ENCODE data around the gene ZFP37.
"Not testable (repeated sequence)": the region's sequence is repeated elsewhere in the genome, so short reads cannot be mapped to it uniquely, and the experiment has no call there.

The ZFP37 gene

DNA sequence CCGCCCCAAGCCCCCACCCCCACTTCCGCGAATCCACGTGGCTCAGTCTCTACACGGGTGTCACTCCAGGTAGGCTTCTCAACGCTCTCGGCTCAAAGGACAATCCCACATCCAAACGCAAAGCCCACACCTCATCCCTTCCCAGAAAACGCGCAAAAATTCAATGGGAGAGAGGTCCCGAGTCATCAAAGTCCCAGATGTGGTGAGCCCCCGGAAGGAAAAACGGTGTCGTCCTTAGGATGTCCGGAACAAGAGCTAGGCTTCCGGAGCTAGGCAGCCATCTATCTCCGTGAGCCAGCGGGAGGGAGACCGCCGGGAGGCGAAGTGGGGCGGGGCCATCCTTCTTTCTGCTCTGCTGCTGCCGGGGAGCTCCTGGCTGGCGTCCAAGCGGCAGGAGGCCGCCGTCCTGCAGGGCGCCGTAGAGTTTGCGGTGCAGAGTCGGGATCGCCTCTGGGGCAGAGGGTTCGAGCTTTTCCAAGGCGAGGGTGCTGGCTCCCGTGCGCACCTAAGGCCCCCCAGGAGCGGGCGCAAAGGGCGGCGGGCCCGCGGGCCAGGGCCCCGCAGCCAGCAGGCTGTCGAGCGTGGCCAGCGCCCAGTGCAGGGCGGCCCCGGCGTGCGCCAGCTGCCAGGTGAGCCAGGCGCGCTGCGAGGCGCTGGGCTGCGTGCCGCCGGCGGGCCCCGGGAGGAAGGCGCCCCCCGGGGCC is 3.2 kb upstream of the ZFP37 start:
- not testable (repeated sequence) for H3K27me3 ChIP-seq (ENCODE audit: control insufficient read depth in 1 of 2, insufficient read depth in 2 of 2, low read length in 2 of 2); H3K9ac ChIP-seq (ENCODE audit: low read depth in 1 of 2, low read length in 2 of 2); H3K4me3 ChIP-seq (ENCODE audit: low read depth in 1 of 2, low read length in 2 of 2); H3K4me1 ChIP-seq (ENCODE audit: control insufficient read depth in 1 of 2, insufficient read depth in 2 of 2, low read length in 2 of 2); H3K27ac ChIP-seq (ENCODE audit: low read depth, low read length); H3K36me3 ChIP-seq (ENCODE audit: control insufficient read depth in 1 of 2, insufficient read depth in 2 of 2, low read length in 2 of 2)
- H3K9me3 ChIP-seq (ENCODE audit: control insufficient read depth in 1 of 2, low read length in 2 of 2): peaks cover 22 to 28% of the 10 kb centered on the region in 2 donors

DNA sequence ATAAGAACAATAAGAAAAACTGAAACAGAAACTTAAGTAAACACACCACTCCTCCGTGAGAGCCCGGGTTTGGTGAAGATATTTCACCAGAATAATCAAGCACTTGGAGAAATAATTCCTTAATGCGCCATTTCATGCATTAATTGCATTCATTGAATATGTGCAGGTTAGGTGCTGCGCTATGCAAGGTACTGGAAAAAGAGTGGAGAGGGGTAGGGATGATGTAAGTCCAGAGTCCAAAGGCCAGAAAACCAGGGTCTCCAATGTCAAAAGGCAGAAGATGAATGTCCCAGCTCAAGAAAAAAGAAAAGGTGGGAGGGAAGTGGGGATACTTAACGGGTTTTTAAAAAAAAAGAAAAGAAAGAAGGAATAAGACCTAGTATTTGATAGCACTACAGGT is 669 bp upstream of the ZFP37 start:
- Histone ChIP-seq H3K27me3 (ENCODE audit: control insufficient read depth in 1 of 2, insufficient read depth in 2 of 2, low read length in 2 of 2) (peaks cover 0 to 5% of the 10 kb centered on the region in 2 donors), H3K9me3 (ENCODE audit: control insufficient read depth in 1 of 2, low read length in 2 of 2) (peaks cover 17 to 46% of the 10 kb centered on the region in 2 donors), H3K4me3 (ENCODE audit: low read depth in 1 of 2, low read length in 2 of 2) (peak overlapping the region; percentile 73 to 83), H3K9ac (ENCODE audit: low read depth in 1 of 2, low read length in 2 of 2) (no peak overlapping the region), H3K36me3 (ENCODE audit: control insufficient read depth in 1 of 2, insufficient read depth in 2 of 2, low read length in 2 of 2) (no peaks in the 10 kb centered on the region), H3K27ac (ENCODE audit: low read depth, low read length) (no peak overlapping the region), H3K4me1 (ENCODE audit: control insufficient read depth in 1 of 2, insufficient read depth in 2 of 2, low read length in 2 of 2) (no peaks in the 10 kb centered on the region)

DNA sequence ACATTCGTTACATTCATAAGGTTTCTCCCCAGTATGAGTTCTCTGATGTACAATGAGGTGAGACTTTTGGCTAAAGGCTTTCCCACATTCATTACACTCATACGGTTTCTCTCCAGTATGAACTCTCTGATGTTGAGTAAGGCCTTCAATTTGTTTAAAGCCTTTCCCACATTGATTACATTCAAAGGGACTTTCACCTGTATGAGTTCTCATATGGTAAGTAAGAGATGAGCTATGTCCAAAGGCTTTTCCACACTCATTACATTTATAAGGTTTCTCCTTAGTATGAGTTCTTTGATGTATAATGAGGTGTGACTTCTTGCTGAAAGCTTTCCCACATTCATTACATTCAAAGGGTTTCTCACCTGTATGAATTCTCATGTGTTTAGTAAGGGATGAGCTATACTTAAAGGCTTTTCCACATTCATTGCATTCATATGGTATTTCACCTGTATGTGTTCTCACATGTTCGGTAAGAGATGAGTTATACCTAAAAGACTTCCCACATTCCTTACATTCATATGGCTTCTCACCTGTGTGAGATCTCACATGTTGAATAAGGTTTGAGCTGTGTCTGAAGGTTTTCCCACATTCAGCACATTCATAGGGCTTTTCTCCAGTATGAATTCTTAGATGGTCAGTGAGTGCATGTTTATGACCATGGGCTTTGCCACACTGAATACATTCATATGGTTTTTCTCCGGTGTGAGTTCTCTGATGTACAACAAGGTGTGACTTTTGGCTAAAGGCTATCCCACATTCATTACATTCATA is 13.5 kb downstream of the ZFP37 start:
- no peak overlapping the region for H3K9ac ChIP-seq (ENCODE audit: low read depth in 1 of 2, low read length in 2 of 2)
- H3K9me3 ChIP-seq (ENCODE audit: control insufficient read depth in 1 of 2, low read length in 2 of 2): peaks cover 66 to 87% of the 10 kb centered on the region in 2 donors
- H3K36me3 ChIP-seq (ENCODE audit: control insufficient read depth in 1 of 2, insufficient read depth in 2 of 2, low read length in 2 of 2): peaks cover 6 to 12% of the 10 kb centered on the region in 2 donors
- H3K27ac ChIP-seq (ENCODE audit: low read depth, low read length): no peak overlapping the region
- H3K4me1 ChIP-seq (ENCODE audit: control insufficient read depth in 1 of 2, insufficient read depth in 2 of 2, low read length in 2 of 2): no peaks in the 10 kb centered on the region
- no peaks in the 10 kb centered on the region for H3K27me3 ChIP-seq (ENCODE audit: control insufficient read depth in 1 of 2, insufficient read depth in 2 of 2, low read length in 2 of 2)
- peak overlapping the region in 1 of 2 donors; percentile 24 for H3K4me3 ChIP-seq (ENCODE audit: low read depth in 1 of 2, low read length in 2 of 2)

DNA sequence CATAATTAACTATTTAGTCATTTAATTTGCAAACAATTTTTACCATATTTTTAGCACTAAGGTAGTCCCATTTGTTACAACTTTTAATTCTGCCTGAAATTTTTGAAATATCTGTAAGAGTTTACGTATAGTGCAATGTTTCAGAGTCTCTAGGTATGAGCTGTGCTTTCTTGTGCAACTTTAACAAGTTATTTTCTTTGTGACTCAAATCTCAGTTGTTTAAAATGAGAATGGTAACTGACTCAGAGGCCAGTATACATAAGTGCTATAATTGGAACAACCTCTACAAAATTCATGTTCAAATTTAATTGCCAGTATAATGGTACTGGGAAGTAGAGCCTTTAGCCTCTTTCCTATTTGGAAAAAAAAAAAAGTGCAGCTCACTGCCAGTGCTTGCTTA is 30.3 kb downstream of the ZFP37 start:
- H3K9me3 ChIP-seq (ENCODE audit: control insufficient read depth in 1 of 2, low read length in 2 of 2): peaks cover 24 to 26% of the 10 kb centered on the region in 2 donors
- no peak overlapping the region for H3K9ac ChIP-seq (ENCODE audit: low read depth in 1 of 2, low read length in 2 of 2)
- H3K4me3 ChIP-seq (ENCODE audit: low read depth in 1 of 2, low read length in 2 of 2): no peak overlapping the region
- no peak overlapping the region for H3K27ac ChIP-seq (ENCODE audit: low read depth, low read length)
- no peaks in the 10 kb centered on the region for H3K4me1 ChIP-seq (ENCODE audit: control insufficient read depth in 1 of 2, insufficient read depth in 2 of 2, low read length in 2 of 2)
- H3K27me3 ChIP-seq (ENCODE audit: control insufficient read depth in 1 of 2, insufficient read depth in 2 of 2, low read length in 2 of 2): no peaks in the 10 kb centered on the region
- H3K36me3 ChIP-seq (ENCODE audit: control insufficient read depth in 1 of 2, insufficient read depth in 2 of 2, low read length in 2 of 2): no peaks in the 10 kb centered on the region

DNA sequence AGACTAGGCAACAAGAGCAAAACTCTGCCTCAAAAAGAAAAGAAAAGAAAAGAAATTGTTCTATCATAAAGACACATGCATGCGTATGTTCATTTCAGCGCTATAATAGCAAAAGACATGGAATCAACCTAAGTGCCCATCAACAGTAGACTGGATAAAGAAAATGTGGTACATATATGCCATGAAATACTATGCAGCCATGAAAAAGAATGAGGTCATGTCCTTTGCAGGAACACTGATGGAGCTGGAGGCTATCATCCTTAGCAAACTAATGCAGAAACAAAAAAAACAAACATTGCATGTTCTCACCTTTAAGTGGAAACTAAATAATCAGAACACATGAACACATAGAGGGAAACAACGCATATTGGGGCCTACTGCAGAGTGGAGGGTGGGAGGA is 38.3 kb downstream of the ZFP37 start:
- H3K4me1 ChIP-seq (ENCODE audit: control insufficient read depth in 1 of 2, insufficient read depth in 2 of 2, low read length in 2 of 2): no peaks in the 10 kb centered on the region
- H3K4me3 ChIP-seq (ENCODE audit: low read depth in 1 of 2, low read length in 2 of 2): no peak overlapping the region
- H3K27me3 ChIP-seq (ENCODE audit: control insufficient read depth in 1 of 2, insufficient read depth in 2 of 2, low read length in 2 of 2): no peaks in the 10 kb centered on the region
- H3K9me3 ChIP-seq (ENCODE audit: control insufficient read depth in 1 of 2, low read length in 2 of 2): peaks cover 13 to 25% of the 10 kb centered on the region in 2 donors
- H3K27ac ChIP-seq (ENCODE audit: low read depth, low read length): no peak overlapping the region
- H3K36me3 ChIP-seq (ENCODE audit: control insufficient read depth in 1 of 2, insufficient read depth in 2 of 2, low read length in 2 of 2): no peaks in the 10 kb centered on the region
- no peak overlapping the region for H3K9ac ChIP-seq (ENCODE audit: low read depth in 1 of 2, low read length in 2 of 2)

DNA sequence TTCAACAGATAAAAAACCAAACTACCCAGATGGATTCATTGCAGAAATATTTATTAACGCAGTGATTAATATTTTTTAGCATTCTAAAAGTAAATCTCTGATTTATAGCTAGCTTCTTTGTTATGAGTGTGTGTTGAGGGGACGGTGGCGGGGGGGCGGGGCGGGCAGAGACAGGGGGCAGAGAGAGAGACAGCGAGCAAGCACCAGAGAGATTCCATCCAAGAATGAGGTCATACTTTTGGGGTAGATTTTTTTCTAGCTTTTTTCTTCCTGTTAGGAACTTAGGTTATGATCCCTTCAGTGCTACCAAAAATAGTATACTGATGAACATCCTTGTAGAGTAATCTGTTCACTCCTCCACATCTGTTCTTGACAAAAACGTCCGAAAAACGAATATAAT is 44.0 kb downstream of the ZFP37 start:
- Histone ChIP-seq H3K4me3 (ENCODE audit: low read depth in 1 of 2, low read length in 2 of 2) (no peak overlapping the region), H3K9ac (ENCODE audit: low read depth in 1 of 2, low read length in 2 of 2) (no peak overlapping the region), H3K36me3 (ENCODE audit: control insufficient read depth in 1 of 2, insufficient read depth in 2 of 2, low read length in 2 of 2) (no peaks in the 10 kb centered on the region), H3K27me3 (ENCODE audit: control insufficient read depth in 1 of 2, insufficient read depth in 2 of 2, low read length in 2 of 2) (peaks cover 3% of the 10 kb centered on the region in 2 donors), H3K9me3 (ENCODE audit: control insufficient read depth in 1 of 2, low read length in 2 of 2) (peaks cover 4 to 13% of the 10 kb centered on the region in 2 donors), H3K27ac (ENCODE audit: low read depth, low read length) (no peak overlapping the region), H3K4me1 (ENCODE audit: control insufficient read depth in 1 of 2, insufficient read depth in 2 of 2, low read length in 2 of 2) (no peaks in the 10 kb centered on the region)

DNA sequence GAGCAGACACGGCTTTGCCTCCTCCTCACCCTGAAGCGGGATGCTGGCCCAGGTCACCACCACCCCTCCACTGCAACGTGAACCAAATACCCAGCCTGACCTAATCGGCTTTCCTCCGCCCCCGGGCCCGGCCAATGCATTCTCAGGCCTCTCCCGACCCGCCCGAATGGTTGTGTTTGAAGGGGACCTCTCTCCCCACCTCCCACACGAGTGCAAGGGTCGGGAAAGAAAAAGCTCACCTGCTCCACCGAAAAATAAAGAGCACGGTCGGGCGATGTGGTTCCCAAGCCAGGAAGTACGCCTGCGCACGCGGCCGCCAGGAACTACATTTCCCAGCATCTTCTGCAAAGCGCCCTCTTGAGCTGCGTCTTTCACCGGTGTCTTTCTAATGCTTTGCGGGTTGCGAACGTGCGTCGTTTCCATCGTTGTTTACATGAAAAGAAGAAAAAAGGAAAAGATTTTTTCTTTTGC is 44.6 kb downstream of the ZFP37 start, which contains the start of gene ZNF883:
ZNF883 (minus strand) TSS at position 282 of the 471 bp plus-strand sequence.
- no peaks in the 10 kb centered on the region for H3K4me1 ChIP-seq (ENCODE audit: control insufficient read depth in 1 of 2, insufficient read depth in 2 of 2, low read length in 2 of 2)
- peaks cover 3% of the 10 kb centered on the region in 2 donors for H3K27me3 ChIP-seq (ENCODE audit: control insufficient read depth in 1 of 2, insufficient read depth in 2 of 2, low read length in 2 of 2)
- peak within 1 kb of the TSS in 1 of 2 donors; percentile 32 for H3K4me3 ChIP-seq (ENCODE audit: low read depth in 1 of 2, low read length in 2 of 2)
- H3K9me3 ChIP-seq (ENCODE audit: control insufficient read depth in 1 of 2, low read length in 2 of 2): peaks cover 4 to 11% of the 10 kb centered on the region in 2 donors
- H3K9ac ChIP-seq (ENCODE audit: low read depth in 1 of 2, low read length in 2 of 2): no peak within 1 kb of the TSS
- no peaks in the 10 kb centered on the region for H3K36me3 ChIP-seq (ENCODE audit: control insufficient read depth in 1 of 2, insufficient read depth in 2 of 2, low read length in 2 of 2)
- no peak within 1 kb of the TSS for H3K27ac ChIP-seq (ENCODE audit: low read depth, low read length)

DNA sequence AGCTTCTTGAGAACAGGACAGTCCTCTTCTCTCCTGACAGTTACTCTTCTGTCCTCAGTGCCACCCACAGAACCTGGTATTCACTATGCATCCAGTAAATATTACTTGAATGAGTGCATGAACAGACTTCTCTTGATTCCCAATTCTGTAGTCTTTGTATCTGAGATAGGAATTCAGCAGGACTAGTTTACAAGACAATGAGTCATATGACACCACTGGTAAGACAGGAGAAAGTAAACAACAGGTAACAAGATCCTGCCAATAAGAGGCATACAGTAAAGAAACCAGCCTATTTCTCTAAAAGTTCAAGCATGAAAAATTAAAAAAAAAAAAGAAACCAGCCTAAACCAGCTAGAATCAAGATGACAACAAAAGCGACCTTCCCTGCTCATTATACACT is 50.7 kb downstream of the ZFP37 start:
- H3K4me3 ChIP-seq (ENCODE audit: low read depth in 1 of 2, low read length in 2 of 2): no peak overlapping the region
- peaks cover 17 to 19% of the 10 kb centered on the region in 2 donors for H3K9me3 ChIP-seq (ENCODE audit: control insufficient read depth in 1 of 2, low read length in 2 of 2)
- no peaks in the 10 kb centered on the region for H3K4me1 ChIP-seq (ENCODE audit: control insufficient read depth in 1 of 2, insufficient read depth in 2 of 2, low read length in 2 of 2)
- no peaks in the 10 kb centered on the region for H3K36me3 ChIP-seq (ENCODE audit: control insufficient read depth in 1 of 2, insufficient read depth in 2 of 2, low read length in 2 of 2)
- no peak overlapping the region for H3K27ac ChIP-seq (ENCODE audit: low read depth, low read length)
- no peaks in the 10 kb centered on the region for H3K27me3 ChIP-seq (ENCODE audit: control insufficient read depth in 1 of 2, insufficient read depth in 2 of 2, low read length in 2 of 2)
- H3K9ac ChIP-seq (ENCODE audit: low read depth in 1 of 2, low read length in 2 of 2): no peak overlapping the region

DNA sequence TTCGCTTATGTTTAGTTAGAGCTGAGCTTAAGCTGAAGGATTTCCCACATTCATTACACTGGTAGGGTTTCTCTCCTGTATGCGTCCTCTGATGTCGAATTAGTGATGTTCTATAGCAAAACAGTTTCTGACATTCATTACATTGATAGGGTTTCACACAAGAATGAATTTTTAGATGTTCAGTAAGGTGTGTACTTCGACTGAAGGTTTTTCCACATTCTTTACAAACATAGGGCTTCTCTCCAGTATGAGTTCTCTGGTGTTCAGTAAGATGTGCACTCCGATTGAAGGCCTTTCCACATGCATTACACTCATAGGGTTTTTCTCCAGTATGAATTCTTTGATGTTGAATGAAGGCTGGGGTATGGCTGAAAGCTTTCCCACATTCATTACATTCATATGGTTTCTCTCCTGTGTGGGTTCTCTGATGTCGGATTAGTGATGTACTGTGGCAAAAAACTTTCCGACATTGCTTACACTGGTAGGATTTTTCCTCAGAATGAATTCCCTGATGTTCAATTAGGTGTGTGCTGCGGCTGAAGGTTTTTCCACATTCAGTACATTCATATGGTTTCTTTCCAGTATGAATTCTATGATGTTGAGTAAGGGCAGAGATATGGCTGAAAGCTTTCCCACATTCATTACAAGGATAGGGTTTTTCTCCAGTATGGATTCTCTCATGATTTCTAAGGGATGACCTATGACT is 59.1 kb downstream of the ZFP37 start:
- H3K27ac ChIP-seq (ENCODE audit: low read depth, low read length): no peak overlapping the region
- H3K9ac ChIP-seq (ENCODE audit: low read depth in 1 of 2, low read length in 2 of 2): no peak overlapping the region
- H3K9me3 ChIP-seq (ENCODE audit: control insufficient read depth in 1 of 2, low read length in 2 of 2): peaks cover 51 to 55% of the 10 kb centered on the region in 2 donors
- H3K36me3 ChIP-seq (ENCODE audit: control insufficient read depth in 1 of 2, insufficient read depth in 2 of 2, low read length in 2 of 2): no peaks in the 10 kb centered on the region
- no peaks in the 10 kb centered on the region for H3K4me1 ChIP-seq (ENCODE audit: control insufficient read depth in 1 of 2, insufficient read depth in 2 of 2, low read length in 2 of 2)
- no peak overlapping the region for H3K4me3 ChIP-seq (ENCODE audit: low read depth in 1 of 2, low read length in 2 of 2)
- no peaks in the 10 kb centered on the region for H3K27me3 ChIP-seq (ENCODE audit: control insufficient read depth in 1 of 2, insufficient read depth in 2 of 2, low read length in 2 of 2)

Data from duodenal mucosa (tissue), 2 donors.